ENCODE data around the gene CRTC3. TPM values are rescaled to one million over a fixed set of nuclear protein-coding genes. Genes with fewer than 3 reads are reported as not detected.
"Not testable (repeated sequence)": the region's sequence is repeated elsewhere in the genome, so short reads cannot be mapped to it uniquely, and the experiment has no call there.

The CRTC3 gene
- total RNA-seq, 3 donors from 2014 or later (not counting 1 experiment from before 2014, with no cell fraction given): 68.8 to 101 (median 92.4) TPM

DNA sequence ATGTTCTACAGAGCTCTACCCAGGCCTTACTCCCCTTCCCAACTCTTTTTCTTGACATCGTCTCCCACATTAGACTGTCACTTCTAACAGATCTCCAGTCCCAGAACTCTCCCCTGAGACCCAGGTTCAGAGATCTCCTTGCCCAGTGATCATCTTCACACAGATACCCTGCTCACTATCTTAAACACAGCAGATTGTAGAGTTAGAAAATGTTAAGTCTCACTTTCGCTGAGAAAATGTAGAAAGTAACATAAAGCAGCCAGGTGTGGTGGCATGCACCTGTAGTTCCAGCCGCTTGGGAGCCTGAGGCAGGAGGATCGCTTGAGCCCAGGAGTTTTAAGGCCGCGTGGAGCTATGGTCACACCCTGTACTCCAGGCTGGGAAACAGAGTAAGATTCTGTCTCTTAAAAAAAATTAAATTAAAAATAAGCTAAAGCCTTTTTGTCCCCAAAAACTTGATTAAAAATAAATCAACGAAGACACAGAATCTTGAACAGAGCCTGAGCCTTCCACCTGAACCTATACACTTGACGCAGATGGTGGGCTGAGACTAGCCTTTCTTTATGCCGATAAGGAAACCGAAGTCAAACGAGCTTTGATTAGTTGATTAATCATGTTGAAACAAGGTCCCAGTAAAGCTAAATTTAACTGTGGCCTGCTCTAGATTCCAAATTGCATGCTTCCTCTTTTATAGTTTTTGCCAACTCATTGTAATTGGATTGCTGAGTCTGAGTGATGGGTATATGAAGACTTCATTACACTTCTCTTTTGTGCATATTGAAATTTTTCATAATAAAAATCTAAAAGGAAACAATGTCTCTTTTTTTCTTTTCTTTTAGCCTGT, 156.1 kb downstream of the CRTC3 start:
- ATAC-seq (peak in 2 of 3 donors; percentile 10 to 37), DNase-seq (no peak)
- Histone ChIP-seq H3K27ac (ENCODE audit: low read length) (no peak overlapping the region), H3K4me3 (ENCODE audit: low read length) (no peak overlapping the region), H3K4me1 (ENCODE audit: control insufficient read depth, insufficient read depth, low read length) (no peaks in the 10 kb centered on the region), H3K36me3 (ENCODE audit: control insufficient read depth, insufficient read depth, low read length) (no peaks in the 10 kb centered on the region), H3K9me3 (ENCODE audit: control insufficient read depth, insufficient read depth, low read length) (peaks cover 4% of the 10 kb centered on the region), H3K27me3 (ENCODE audit: control insufficient read depth, insufficient read depth, low read length) (no peaks in the 10 kb centered on the region)
- Mint-ChIP-seq H3K9me3 (no peaks in the 10 kb centered on the region), H3K36me3 (no peaks in the 10 kb centered on the region), H3K27me3 (ENCODE audit: low read depth in 2 of 2) (peaks cover 0 to 8% of the 10 kb centered on the region in 2 donors), H3K27ac (no peak overlapping the region), H3K4me3 (no peak overlapping the region), H3K4me1 (peaks cover 8 to 9% of the 10 kb centered on the region in 2 donors)
- TF ChIP-seq, protein P1, sequence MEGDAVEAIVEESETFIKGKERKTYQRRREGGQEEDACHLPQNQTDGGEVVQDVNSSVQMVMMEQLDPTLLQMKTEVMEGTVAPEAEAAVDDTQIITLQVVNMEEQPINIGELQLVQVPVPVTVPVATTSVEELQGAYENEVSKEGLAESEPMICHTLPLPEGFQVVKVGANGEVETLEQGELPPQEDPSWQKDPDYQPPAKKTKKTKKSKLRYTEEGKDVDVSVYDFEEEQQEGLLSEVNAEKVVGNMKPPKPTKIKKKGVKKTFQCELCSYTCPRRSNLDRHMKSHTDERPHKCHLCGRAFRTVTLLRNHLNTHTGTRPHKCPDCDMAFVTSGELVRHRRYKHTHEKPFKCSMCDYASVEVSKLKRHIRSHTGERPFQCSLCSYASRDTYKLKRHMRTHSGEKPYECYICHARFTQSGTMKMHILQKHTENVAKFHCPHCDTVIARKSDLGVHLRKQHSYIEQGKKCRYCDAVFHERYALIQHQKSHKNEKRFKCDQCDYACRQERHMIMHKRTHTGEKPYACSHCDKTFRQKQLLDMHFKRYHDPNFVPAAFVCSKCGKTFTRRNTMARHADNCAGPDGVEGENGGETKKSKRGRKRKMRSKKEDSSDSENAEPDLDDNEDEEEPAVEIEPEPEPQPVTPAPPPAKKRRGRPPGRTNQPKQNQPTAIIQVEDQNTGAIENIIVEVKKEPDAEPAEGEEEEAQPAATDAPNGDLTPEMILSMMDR (IDR thresholded peaks at IDR 0.05): no peak
- intact Hi-C loops (cut with micrococcal nuclease): no loop called here
- WGBS (ENCODE audit: insufficient coverage): 64% methylated on average over 11 of the region's 11 CpGs

DNA sequence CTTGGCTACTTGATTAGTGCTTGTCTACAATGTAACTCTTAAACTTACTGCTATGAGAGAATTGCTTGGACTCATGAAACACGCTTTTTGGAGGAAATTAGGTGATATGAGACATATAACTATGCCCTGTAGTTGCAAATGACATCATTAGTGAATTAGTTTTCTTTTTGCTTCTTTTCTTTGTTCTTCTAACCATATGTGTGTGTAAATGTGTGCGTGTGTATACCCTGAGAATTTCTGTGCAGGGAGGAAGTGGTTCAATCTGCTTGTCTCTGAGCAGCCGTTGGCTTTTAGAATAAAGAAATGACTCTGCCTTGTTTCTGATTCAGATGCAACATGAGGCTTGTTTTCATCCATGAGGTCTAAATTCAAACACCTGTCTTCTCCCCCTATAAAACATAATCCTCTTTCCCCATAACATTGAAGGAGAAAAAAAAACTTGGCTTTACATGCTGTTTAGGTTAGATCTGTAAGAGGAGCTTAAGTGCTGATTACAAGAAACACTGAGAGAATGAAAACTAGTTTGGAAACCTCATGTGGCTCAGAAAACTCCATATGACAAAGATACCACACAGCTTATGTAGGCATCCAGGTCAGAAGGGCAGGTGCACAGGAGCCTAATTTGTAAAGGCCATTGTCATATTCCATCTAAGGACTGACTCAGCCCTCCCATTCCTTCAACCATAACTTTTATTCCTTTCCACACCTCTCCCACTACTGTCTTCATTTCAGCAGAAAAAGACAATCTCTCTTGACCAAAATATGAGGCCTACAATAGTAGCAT, 156.9 kb downstream of the CRTC3 start:
- 29% methylated on average over 2 of the region's 3 CpGs for WGBS (ENCODE audit: insufficient coverage)
- Mint-ChIP-seq H3K36me3 (no peaks in the 10 kb centered on the region), H3K4me3 (no peak overlapping the region), H3K4me1 (peaks cover 8 to 9% of the 10 kb centered on the region in 2 donors), H3K27ac (peak overlapping the region in 1 of 2 donors; percentile 6), H3K9me3 (no peaks in the 10 kb centered on the region), H3K27me3 (ENCODE audit: low read depth in 2 of 2) (peaks cover 0 to 8% of the 10 kb centered on the region in 2 donors)
- Histone ChIP-seq H3K9me3 (ENCODE audit: control insufficient read depth, insufficient read depth, low read length) (peaks cover 4% of the 10 kb centered on the region), H3K4me1 (ENCODE audit: control insufficient read depth, insufficient read depth, low read length) (no peaks in the 10 kb centered on the region), H3K27ac (ENCODE audit: low read length) (no peak overlapping the region), H3K27me3 (ENCODE audit: control insufficient read depth, insufficient read depth, low read length) (no peaks in the 10 kb centered on the region), H3K36me3 (ENCODE audit: control insufficient read depth, insufficient read depth, low read length) (no peaks in the 10 kb centered on the region), H3K4me3 (ENCODE audit: low read length) (no peak overlapping the region)
- ATAC-seq (peak; percentile 26 to 65 (median 39)), DNase-seq (peak in 1 of 2 donors; percentile 63)
- TF ChIP-seq, protein P1 (IDR thresholded peaks at IDR 0.05): no peak
- intact Hi-C loops (cut with micrococcal nuclease): no loop called here

DNA sequence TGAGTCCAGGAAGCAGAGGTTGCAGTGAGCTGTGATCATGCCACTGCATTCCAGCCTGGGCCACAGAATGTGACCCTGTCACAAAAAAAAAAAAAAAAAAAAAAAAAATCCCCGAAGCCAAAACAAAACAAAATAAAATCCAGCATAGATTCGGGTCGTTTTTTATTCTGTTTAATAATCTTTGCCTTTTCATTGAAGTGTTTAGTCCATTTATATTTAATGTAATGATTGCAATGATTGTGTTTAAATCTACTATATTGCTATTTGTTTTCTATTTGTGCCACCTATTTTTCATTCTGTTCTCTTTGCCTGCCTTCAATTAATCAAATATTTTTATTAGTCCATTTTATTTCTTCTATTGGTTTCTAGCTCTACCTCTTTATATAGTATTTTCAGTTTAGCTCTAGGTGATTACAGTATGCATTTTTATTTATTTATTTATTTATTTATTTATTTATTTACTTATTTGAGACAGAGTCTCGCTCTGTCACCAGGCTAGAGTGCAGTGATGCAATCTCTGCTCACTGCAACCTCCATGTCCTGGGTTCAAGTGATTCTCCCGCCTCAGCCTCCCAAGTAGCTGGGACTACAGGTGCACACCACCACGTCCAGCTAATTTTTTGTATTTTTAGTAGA, 159.7 kb downstream of the CRTC3 start:
- H3K36me3 ChIP-seq (ENCODE audit: control insufficient read depth, insufficient read depth, low read length); intact Hi-C loops (cut with micrococcal nuclease); H3K9me3 ChIP-seq (ENCODE audit: control insufficient read depth, insufficient read depth, low read length); H3K9me3 Mint-ChIP-seq; H3K4me3 Mint-ChIP-seq; H3K4me3 ChIP-seq (ENCODE audit: low read length); H3K36me3 Mint-ChIP-seq; H3K4me1 ChIP-seq (ENCODE audit: control insufficient read depth, insufficient read depth, low read length); H3K27ac Mint-ChIP-seq; DNase-seq; H3K27ac ChIP-seq (ENCODE audit: low read length); H3K27me3 Mint-ChIP-seq (ENCODE audit: low read depth in 2 of 2); H3K27me3 ChIP-seq (ENCODE audit: control insufficient read depth, insufficient read depth, low read length); ATAC-seq: not testable (repeated sequence)
- WGBS (ENCODE audit: insufficient coverage): 75% methylated on average over 2 of the region's 6 CpGs
- peaks cover 9 to 12% of the 10 kb centered on the region in 2 donors for H3K4me1 Mint-ChIP-seq

DNA sequence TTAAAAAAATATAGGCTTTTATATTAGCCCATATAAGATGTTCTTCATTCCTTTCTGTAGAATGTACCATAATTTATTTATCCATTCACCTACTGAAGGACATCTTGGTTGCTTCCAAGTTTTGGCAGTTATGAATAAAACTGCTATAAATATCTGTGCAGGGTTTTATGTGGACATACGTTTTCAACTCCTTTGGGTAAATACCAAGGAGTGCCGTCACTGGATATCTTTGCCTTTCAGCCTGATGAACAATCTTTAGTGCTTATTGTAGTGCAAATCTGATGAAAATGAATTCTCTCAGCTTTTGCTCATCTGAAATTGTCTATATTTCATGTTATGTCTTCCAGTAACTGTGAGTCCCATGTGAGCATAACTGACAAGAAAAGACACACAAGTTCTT, 160.9 kb downstream of the CRTC3 start:
- no peak for DNase-seq
- Histone ChIP-seq H3K27me3 (ENCODE audit: control insufficient read depth, insufficient read depth, low read length) (no peaks in the 10 kb centered on the region), H3K4me3 (ENCODE audit: low read length) (no peak overlapping the region), H3K27ac (ENCODE audit: low read length) (no peak overlapping the region), H3K4me1 (ENCODE audit: control insufficient read depth, insufficient read depth, low read length) (no peaks in the 10 kb centered on the region), H3K36me3 (ENCODE audit: control insufficient read depth, insufficient read depth, low read length) (no peaks in the 10 kb centered on the region), H3K9me3 (ENCODE audit: control insufficient read depth, insufficient read depth, low read length) (peaks cover 4% of the 10 kb centered on the region)
- H3K4me1 Mint-ChIP-seq: peaks cover 9 to 12% of the 10 kb centered on the region in 2 donors
- no peak overlapping the region for H3K27ac Mint-ChIP-seq
- 86% methylated on average over 2 of the region's 2 CpGs for WGBS (ENCODE audit: insufficient coverage)
- TF ChIP-seq, protein P1 (IDR thresholded peaks at IDR 0.05): no peak
- no peaks in the 10 kb centered on the region for H3K36me3 Mint-ChIP-seq
- no peak for ATAC-seq
- no peaks in the 10 kb centered on the region for H3K9me3 Mint-ChIP-seq
- intact Hi-C loops (cut with micrococcal nuclease): no loop called here
- H3K27me3 Mint-ChIP-seq (ENCODE audit: low read depth in 2 of 2): peaks cover 0 to 2% of the 10 kb centered on the region in 2 donors
- H3K4me3 Mint-ChIP-seq: no peak overlapping the region

All from natural killer cell (primary cell).